K562 (cell line): Measurements from ENCODE around the gene DCLK1. TPM values are rescaled to one million over a fixed set of nuclear protein-coding genes. Genes with fewer than 3 reads are reported as not detected.

ENCODE experiments used
- ATAC-seq: fragments of 200-7000 bp; cut with Tn5 transposase; 3 replicates; pipeline ENCODE4 v1.9.1; 2020; ENCODE audit warnings: moderate library complexity
- BruUV-seq: library from RNA; stranded (reverse); fragments of 400-500 nt; replicated peaks from 2 replicates; lab custom pipeline; 2021; lab: Mats Ljungman, UMichigan
- CTCF ChIA-PET: fragments of 300-600 bp; formaldehyde crosslinking; extraction: SDS; loops from one replicate; lab custom pipeline; 2021; ENCODE audit warnings: low intra/inter-chr PET ratio; lab: Yijun Ruan, JAX
- POLR2A ChIA-PET: fragments of 300-600, 350-650 bp; sonication (Branson Sonifier 250); formaldehyde crosslinking; extraction: SDS; loops from one replicate; lab custom pipeline; 2021; ENCODE audit warnings: antibody characterized with exemption, inconsistent platforms; lab: Yijun Ruan, JAX
- DNase-seq, 4 experiments: peaks; one replicate each; pipeline versions ENCODE4 v3.0.0 to v3.0.0-alpha.2; 2011 to 2018; ENCODE audit warnings: low spot score in 3 of 4, mixed read lengths in 3 of 4; ENCODE audit errors: extremely low read depth in 1 of 4
- FAIRE-seq: peaks from 2 replicates; lab custom pipeline; 2011; peaks lifted over from hg19 to GRCh38; lab: Jason Lieb, UNC
- H2AFZ ChIP-seq: 2 replicates; pipeline ENCODE4 v1.6.0; 2011; ENCODE audit warnings: low read depth, low read length, control low read depth, inconsistent platforms
- H3K27ac ChIP-seq: fragments of 200-600 bp; 3 replicates; pipeline ENCODE4 v1.8.0; 2011; ENCODE audit warnings: low read depth, mild to moderate bottlenecking, control low read depth, inconsistent platforms, low read length, moderate library complexity, mixed read lengths; ENCODE audit errors: extremely low read depth
- H3K27me3 ChIP-seq, 2 experiments: fragments of 300-600 bp in 1 of 2; 2 replicates in 1 of 2; 3 replicates in 1 of 2; pipeline versions ENCODE4 v1.6.0 to v1.8.0; 2011; ENCODE audit warnings: inconsistent platforms in 2 of 2, low read length in 2 of 2, mild to moderate bottlenecking in 1 of 2, mixed read lengths in 1 of 2, moderate library complexity in 1 of 2; ENCODE audit not compliant: control insufficient read depth in 2 of 2, insufficient read depth in 2 of 2
- H3K36me3 ChIP-seq: fragments of 300-600 bp; 3 replicates; pipeline ENCODE4 v1.8.0; 2011; ENCODE audit warnings: mild to moderate bottlenecking, low read length, inconsistent platforms; ENCODE audit not compliant: control insufficient read depth, insufficient read depth
- H3K4me1 ChIP-seq, 2 experiments: fragments of 200-600 bp in 1 of 2; replicated peaks in 1 of 2; 2 replicates in 1 of 2; 3 replicates in 1 of 2; pipeline versions ENCODE4 v1.5.1 to v1.8.0; 2011; ENCODE audit warnings: inconsistent platforms in 2 of 2, low read length in 2 of 2, mild to moderate bottlenecking in 1 of 2, mixed read lengths in 1 of 2, moderate library complexity in 1 of 2; ENCODE audit not compliant: control insufficient read depth in 2 of 2, insufficient read depth in 2 of 2
- H3K4me2 ChIP-seq: 2 replicates; pipeline ENCODE4 v1.6.1; 2011; ENCODE audit warnings: low read length, control low read depth, inconsistent platforms, mixed read lengths; ENCODE audit not compliant: insufficient read depth
- H3K4me3 ChIP-seq: fragments of 200-600 bp; sonication (generic), shearing (Covaris generic); 2 replicates; pipeline ENCODE4 v1.5.1; 2016; ENCODE audit warnings: control low read depth, inconsistent platforms
- H3K79me2 ChIP-seq: fragments of 200-600 bp; 3 replicates; pipeline ENCODE4 v1.8.0; 2011; ENCODE audit warnings: low read length, inconsistent platforms; ENCODE audit not compliant: control insufficient read depth, insufficient read depth
- H3K9ac ChIP-seq, 2 experiments: 2 replicates each; pipeline versions ENCODE4 v1.6.0 to v1.6.1; 2011; ENCODE audit warnings: low read depth in 2 of 2, low read length in 2 of 2, control low read depth in 1 of 2, inconsistent platforms in 1 of 2, mild to moderate bottlenecking in 1 of 2, mixed read lengths in 1 of 2; ENCODE audit not compliant: insufficient read depth in 1 of 2
- H3K9me1 ChIP-seq: one replicate; pipeline ENCODE4 v1.6.0; 2011; ENCODE audit warnings: inconsistent platforms, mild to moderate bottlenecking, low read length, moderate library complexity; ENCODE audit not compliant: control insufficient read depth, insufficient read depth
- H3K9me3 ChIP-seq: replicated peaks from 2 replicates; pipeline ENCODE4 v1.5.1; 2011; ENCODE audit warnings: low read depth, low read length, inconsistent platforms; ENCODE audit not compliant: control insufficient read depth, insufficient read depth
- H4K20me1 ChIP-seq: replicated peaks from 2 replicates; pipeline ENCODE4 v1.6.1; 2011; ENCODE audit warnings: low read length, inconsistent platforms, mixed read lengths; ENCODE audit not compliant: control insufficient read depth, insufficient read depth
- DACH1 ChIP-seq: fragments of 450-650 bp; IDR thresholded peaks from 2 replicates; pipeline ENCODE4 v1.6.1; 2018; ENCODE audit not compliant: partially characterized antibody
- FOXK2 ChIP-seq, 2 experiments: fragments of 450-650 bp; IDR thresholded peaks in 1 of 2; conservative IDR thresholded peaks in 1 of 2; 2 replicates each; pipeline ENCODE4 v1.6.1; 2016; ENCODE audit warnings: low read depth in 2 of 2, mild to moderate bottlenecking in 1 of 2
- HLTF ChIP-seq: fragments of 450-650 bp; IDR thresholded peaks from 2 replicates; pipeline ENCODE4 v1.6.1; 2016
- MLLT1 ChIP-seq, 2 experiments: fragments of 450-650 bp; IDR thresholded peaks; 2 replicates each; pipeline ENCODE4 v1.6.1; 2016
- MXD1 ChIP-seq: fragments of 250-450 bp; sonication (Bioruptor Pico); IDR thresholded peaks from 2 replicates; pipeline ENCODE4 v1.8.0; 2021; ENCODE audit warnings: borderline replicate concordance, mild to moderate bottlenecking, moderate library complexity; ENCODE audit not compliant: poor library complexity, severe bottlenecking
- NR3C1 ChIP-seq: sonication (generic); formaldehyde crosslinking; IDR thresholded peaks from 2 replicates; pipeline ENCODE4 v1.8.1; 2022; ENCODE audit warnings: missing genetic modification reagents
- RBM25 ChIP-seq: fragments of 200-400 bp; formaldehyde crosslinking; IDR thresholded peaks from 2 replicates; pipeline ENCODE4 v1.6.1; 2018; ENCODE audit warnings: low read length, low read depth, moderate library complexity; ENCODE audit not compliant: severe bottlenecking
- SMAD1 ChIP-seq: fragments of 150-350 bp; IDR thresholded peaks from 2 replicates; pipeline ENCODE4 v1.6.1; 2014; ENCODE audit warnings: low read length, low read depth; ENCODE audit not compliant: partially characterized antibody
- UBTF ChIP-seq, 2 experiments: IDR thresholded peaks; 2 replicates each; pipeline ENCODE4 v1.6.1; 2012; ENCODE audit warnings: improper control_type of control experiment in 2 of 2, low read depth in 2 of 2, low read length in 2 of 2, borderline replicate concordance in 1 of 2
- ZNF133 ChIP-seq: fragments of 250-450 bp; sonication (Bioruptor Pico); IDR thresholded peaks from 2 replicates; pipeline ENCODE4 v1.4.0; 2020; ENCODE audit warnings: mild to moderate bottlenecking
- ZNF384 ChIP-seq: IDR thresholded peaks from 2 replicates; pipeline ENCODE4 v1.6.1; 2012; ENCODE audit warnings: low read depth, low read length, improper control_type of control experiment
- in situ Hi-C: fragments of 300-500 bp; cut with MboI; formaldehyde crosslinking; loops from 4 replicates; pipeline ENCODE4 v1.15.0; 2018; ENCODE audit warnings: inconsistent platforms, mixed read lengths
- intact Hi-C: fragments of 100-400 bp; cut with micrococcal nuclease; formaldehyde crosslinking; loops from 2 replicates; pipeline ENCODE4 v1.14.2; 2022
- polyA plus RNA-seq, 8 experiments: library from polyadenylated mRNA; depleted of rRNA in 4 of 8; stranded (reverse) in 5 of 8; unstranded in 3 of 8; fragments of >200 nt; fragmentation: Nextera tagmentation in 2 of 8; fragmentation: Illumina TruSeq in 1 of 8; extraction: Ambion mirVana in 2 of 8; extraction: Trizol in 1 of 8; gene quantifications; 2 replicates each; pipeline versions ENCODE4 v1.2.1 to v1.2.3, GENCODE V29; 2011 to 2014; ENCODE audit warnings: inconsistent platforms in 1 of 8, missing spikeins in 1 of 8
- total RNA-seq, 7 experiments: library from RNA; depleted of rRNA in 6 of 7; stranded (reverse); fragments of >200 nt in 6 of 7; fragmentation: Illumina TruSeq in 2 of 7; extraction: Trizol in 2 of 7; gene quantifications; 2 replicates each; pipeline versions ENCODE4 v1.2.1 to v1.2.3, GENCODE V29; 2011 to 2021; ENCODE audit warnings: low replicate concordance in 1 of 7

Gene DCLK1
- total and polyA plus RNA-seq, 9 of the 15 experiments (the other 6 are each of a cell fraction or from before 2014, with no cell fraction given): 0.07 TPM; not detected in 8

GRCh38 chr13:35961002-35961401, 170.2 kb downstream of the DCLK1 start:
- no peak for TF ChIP-seq FOXK2 (conservative IDR thresholded peaks at IDR 0.05 in 1 of 2, IDR thresholded peaks at IDR 0.05 in 1 of 2; ENCODE audit: low read depth in 2 of 2)
- TF ChIP-seq RBM25: no peak
- TF ChIP-seq ZNF384: no peak
- TF ChIP-seq NR3C1 (CRISPR knock-in tag): no peak
- TF ChIP-seq HLTF: no peak
- TF ChIP-seq DACH1: no peak
- no peak for TF ChIP-seq UBTF (IDR thresholded peaks at IDR 0.05; ENCODE audit: borderline replicate concordance in 1 of 2, low read depth in 2 of 2, low read length in 2 of 2)
- TF ChIP-seq MXD1 (CRISPR knock-in tag): no peak
- TF ChIP-seq ZNF133 (CRISPR knock-in tag): no peak
- no peak for TF ChIP-seq MLLT1 (IDR thresholded peaks at IDR 0.05)
- no peak for TF ChIP-seq SMAD1
- Histone ChIP-seq H3K9me3 (no peaks in the 10 kb centered on the region), H3K9me1 (no peaks in the 10 kb centered on the region), H3K4me3 (no peak overlapping the region), H3K4me2 (no peak overlapping the region), H3K4me1 (no peaks in the 10 kb centered on the region), H3K36me3 (no peaks in the 10 kb centered on the region), H2AFZ (no peak overlapping the region), H4K20me1 (no peaks in the 10 kb centered on the region), H3K27ac (no peak overlapping the region), H3K27me3 (no peaks in the 10 kb centered on the region), H3K79me2 (no peaks in the 10 kb centered on the region), H3K9ac (no peak overlapping the region)
- DNase-seq (no peak), ATAC-seq (no peak), FAIRE-seq (no peak)
- no TSS peak for BruUV-seq
- CTCF ChIA-PET: no interaction called here
- in situ Hi-C loops (no loop called here), intact Hi-C loops (no loop called here)
- POLR2A ChIA-PET: no interaction called here
